WI38 (cell line): ENCODE data around the gene DNAH17.

Experiments
- H3K4me3 ChIP-seq: 2 replicates; pipeline ENCODE4 v1.5.1; 2011; ENCODE audit warnings: low read depth, mild to moderate bottlenecking, control low read depth, low read length
- CTCF ChIP-seq: IDR thresholded peaks from 2 replicates; pipeline ENCODE4 v1.5.1; 2012; ENCODE audit warnings: low read depth, mild to moderate bottlenecking, control low read depth, low read length

Gene DNAH17

DNA sequence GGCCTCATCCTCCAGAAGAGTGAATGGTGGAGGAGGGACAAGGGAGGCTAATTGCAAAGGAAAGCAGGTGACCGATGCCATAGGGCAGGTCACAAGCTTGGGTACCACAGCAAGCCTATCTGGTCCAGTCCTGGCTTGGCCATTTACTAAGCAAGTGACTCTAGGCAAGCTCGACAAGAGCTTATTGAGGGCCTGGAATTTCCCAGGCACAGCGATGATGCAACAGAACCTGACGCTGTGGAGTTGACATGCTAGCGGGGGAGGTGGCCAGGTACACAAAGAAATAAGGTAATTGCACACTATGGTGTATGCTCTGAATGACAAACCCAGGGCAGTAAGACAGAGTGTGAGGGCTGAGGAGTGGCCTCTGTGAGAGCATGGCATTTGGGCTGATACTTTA, 100.2 kb downstream of the DNAH17 start:
- TF ChIP-seq CTCF, result no peak
- no peak overlapping the region for H3K4me3 ChIP-seq

DNA sequence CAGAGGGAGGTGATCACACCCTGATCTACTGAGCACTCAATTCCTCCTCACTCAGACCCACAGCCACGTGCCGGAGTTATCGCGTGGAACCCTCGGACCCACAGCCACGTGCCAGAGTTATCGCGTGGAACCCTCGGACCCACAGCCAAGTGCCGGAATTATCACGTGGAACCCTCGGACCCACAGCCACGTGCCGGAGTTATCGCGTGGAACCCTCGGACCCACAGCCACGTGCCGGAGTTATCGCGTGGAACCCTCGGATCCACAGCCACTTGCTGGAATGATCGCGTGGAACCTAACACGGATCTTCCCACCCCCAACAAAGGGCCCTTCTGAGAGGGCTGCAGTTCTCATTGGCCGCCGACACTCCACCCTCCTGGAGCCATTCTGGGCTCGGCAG, 101.0 kb downstream of the DNAH17 start:
- TF ChIP-seq CTCF, result no peak

GRCh38 chr17:78475211-78475610, 102.0 kb downstream of the DNAH17 start:
- H3K4me3 ChIP-seq, result no peak overlapping the region
- TF ChIP-seq CTCF, result no peak

More for the DNA sequence above, 101.0 kb downstream of the DNAH17 start:
- no peak overlapping the region for H3K4me3 ChIP-seq

DNA sequence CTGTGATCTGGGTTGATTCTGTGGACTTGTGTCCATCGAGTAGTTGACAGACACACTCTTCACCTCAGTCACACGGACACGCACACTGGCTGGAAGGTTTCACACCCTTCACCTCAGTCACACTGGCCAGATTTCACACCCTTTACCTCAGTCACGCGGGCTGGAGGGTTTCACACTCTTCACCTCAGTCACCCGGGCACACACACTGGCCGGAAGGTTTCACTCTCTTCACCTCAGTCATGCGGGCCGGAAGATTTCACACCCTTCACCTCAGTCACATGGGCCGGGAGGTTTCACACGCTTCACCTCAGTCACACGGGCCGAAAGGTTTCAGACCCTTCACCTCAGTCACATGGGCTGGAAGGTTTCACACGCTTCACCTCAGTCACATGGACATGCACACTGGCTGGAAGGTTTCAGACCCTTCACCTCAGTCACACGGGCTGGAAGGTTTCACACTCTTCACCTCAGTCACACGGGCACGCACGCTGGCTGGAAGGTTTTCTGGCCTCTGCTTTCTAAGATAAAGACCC, 102.5 kb downstream of the DNAH17 start:
- TF ChIP-seq CTCF, result no peak
- H3K4me3 ChIP-seq, result no peak overlapping the region

GRCh38 chr17:78473951-78474613, 103.1 kb downstream of the DNAH17 start:
- TF ChIP-seq CTCF, result no peak
- H3K4me3 ChIP-seq, result no peak overlapping the region

DNA sequence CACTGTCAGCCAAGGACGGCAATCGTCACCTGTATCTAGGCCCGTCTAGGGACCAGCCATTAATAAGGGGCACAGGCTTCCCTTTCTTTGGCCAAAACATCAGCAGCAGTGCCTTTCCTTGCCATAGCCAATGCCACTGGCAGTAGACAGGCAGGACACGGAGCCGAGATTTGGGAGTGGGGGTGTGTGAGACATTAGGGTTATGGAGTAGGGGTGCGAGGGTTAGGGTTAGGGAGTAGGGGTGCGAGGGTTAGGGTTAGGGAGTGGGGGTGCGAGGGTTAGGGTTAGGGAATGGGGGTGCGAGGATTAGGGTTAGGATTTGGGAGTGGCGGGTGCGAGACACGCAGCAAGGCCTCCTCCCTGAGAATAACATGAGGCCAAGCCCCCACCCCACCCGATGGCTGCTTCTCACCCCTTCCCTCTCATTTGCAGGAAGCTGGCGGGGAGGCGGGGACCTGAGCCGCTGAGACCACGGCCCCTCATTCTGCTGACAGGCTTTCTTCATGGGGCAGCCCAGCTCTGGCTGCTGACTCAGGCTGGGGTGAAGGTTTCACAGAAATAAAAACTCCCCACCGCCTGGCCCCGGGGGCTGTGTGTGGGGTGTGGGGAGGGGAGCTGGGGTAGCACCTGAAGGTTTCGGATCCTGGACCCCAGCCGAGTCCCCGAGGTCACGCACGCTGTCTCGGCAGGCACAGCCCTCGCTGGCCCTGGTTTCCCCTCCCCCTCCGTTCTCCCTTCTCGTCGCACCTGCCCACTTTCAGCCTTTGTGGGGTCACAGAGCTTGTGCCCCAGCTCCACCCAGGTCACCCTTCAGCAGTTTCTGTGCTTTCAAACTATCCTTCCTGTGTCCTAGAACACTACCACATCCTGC, 104.9 kb downstream of the DNAH17 start:
- no peak for TF ChIP-seq CTCF
- no peak overlapping the region for H3K4me3 ChIP-seq

- TF ChIP-seq CTCF, result no peak
- H3K4me3 ChIP-seq, result no peak overlapping the region
Observed at GRCh38 chr17:78471635-78472034, 105.6 kb downstream of the DNAH17 start.
